HEK293 (cell line): ENCODE results near the gene UPK1A.

Experiments
- HOXA7 ChIP-seq: sonication (generic); formaldehyde crosslinking; IDR thresholded peaks from 2 replicates; pipeline ENCODE4 v1.8.1; 2022; ENCODE audit warnings: missing genetic modification reagents, borderline replicate concordance
- IKZF3 ChIP-seq: fragments of 450-650 bp; IDR thresholded peaks from 2 replicates; pipeline ENCODE4 v1.5.0; 2018; ENCODE audit warnings: missing biosample characterization, mild to moderate bottlenecking, missing genetic modification characterization, moderate library complexity
- KLF10 ChIP-seq: fragments of 450-650 bp; IDR thresholded peaks from 2 replicates; pipeline ENCODE4 v1.5.1; 2018; ENCODE audit warnings: missing biosample characterization, mild to moderate bottlenecking, missing genetic modification characterization
- REPIN1 ChIP-seq: fragments of 450-650 bp; formaldehyde crosslinking; IDR thresholded peaks from 2 replicates; pipeline ENCODE4 v1.5.1; 2017; ENCODE audit warnings: missing biosample characterization, missing genetic modification characterization, low read depth
- SALL2 ChIP-seq: fragments of 450-650 bp; formaldehyde crosslinking; IDR thresholded peaks from 2 replicates; pipeline ENCODE4 v1.5.0; 2017; ENCODE audit warnings: missing biosample characterization, mild to moderate bottlenecking, missing genetic modification characterization, borderline replicate concordance
- SP2 ChIP-seq: fragments of 450-650 bp; formaldehyde crosslinking; IDR thresholded peaks from 2 replicates; pipeline ENCODE4 v1.5.1; 2016; ENCODE audit warnings: missing biosample characterization, missing genetic modification characterization
- ZFP69B ChIP-seq: fragments of 450-650 bp; formaldehyde crosslinking; IDR thresholded peaks from 2 replicates; pipeline ENCODE4 v1.5.1; 2016; ENCODE audit warnings: missing biosample characterization, missing genetic modification characterization
- ZNF114 ChIP-seq: fragments of 450-650 bp; formaldehyde crosslinking; IDR thresholded peaks from 2 replicates; pipeline ENCODE4 v1.5.0; 2017; ENCODE audit warnings: missing biosample characterization, missing genetic modification characterization
- ZNF138 ChIP-seq: fragments of 450-650 bp; formaldehyde crosslinking; IDR thresholded peaks from 2 replicates; pipeline ENCODE4 v1.5.1; 2016; ENCODE audit warnings: missing biosample characterization, missing genetic modification characterization, borderline replicate concordance
- ZNF221 ChIP-seq: fragments of 450-650 bp; formaldehyde crosslinking; IDR thresholded peaks from 2 replicates; pipeline ENCODE4 v1.5.1; 2017; ENCODE audit warnings: missing biosample characterization, missing genetic modification characterization, borderline replicate concordance
- ZNF239 ChIP-seq: fragments of 450-650 bp; formaldehyde crosslinking; IDR thresholded peaks from 2 replicates; pipeline ENCODE4 v1.5.1; 2016; ENCODE audit warnings: missing biosample characterization, missing genetic modification characterization
- ZNF324 ChIP-seq: fragments of 450-650 bp; formaldehyde crosslinking; IDR thresholded peaks from 2 replicates; pipeline ENCODE4 v1.5.1; 2016; ENCODE audit warnings: missing biosample characterization, missing genetic modification characterization
- ZNF404 ChIP-seq: fragments of 450-650 bp; formaldehyde crosslinking; IDR thresholded peaks from 2 replicates; pipeline ENCODE4 v1.5.1; 2017; ENCODE audit warnings: missing biosample characterization, missing genetic modification characterization
- ZNF473 ChIP-seq: fragments of 450-650 bp; formaldehyde crosslinking; IDR thresholded peaks from 2 replicates; pipeline ENCODE4 v1.5.1; 2017; ENCODE audit warnings: missing biosample characterization, missing genetic modification characterization
- ZNF549 ChIP-seq: fragments of 450-650 bp; IDR thresholded peaks from 2 replicates; pipeline ENCODE4 v1.5.1; 2018; ENCODE audit warnings: missing biosample characterization, missing genetic modification characterization, mild to moderate bottlenecking, inconsistent platforms, moderate library complexity
- ZNF560 ChIP-seq: fragments of 450-650 bp; formaldehyde crosslinking; IDR thresholded peaks from 2 replicates; pipeline ENCODE4 v1.5.1; 2017; ENCODE audit warnings: missing biosample characterization, missing genetic modification characterization, borderline replicate concordance
- ZNF623 ChIP-seq: fragments of 450-650 bp; formaldehyde crosslinking; IDR thresholded peaks from 2 replicates; pipeline ENCODE4 v1.5.1; 2016; ENCODE audit warnings: missing biosample characterization, missing genetic modification characterization
- ZNF776 ChIP-seq: fragments of 450-650 bp; formaldehyde crosslinking; IDR thresholded peaks from 2 replicates; pipeline ENCODE4 v1.5.0; 2017; ENCODE audit warnings: missing biosample characterization, missing genetic modification characterization, borderline replicate concordance
- ZNF792 ChIP-seq: fragments of 450-650 bp; formaldehyde crosslinking; IDR thresholded peaks from 2 replicates; pipeline ENCODE4 v1.5.1; 2016; ENCODE audit warnings: missing biosample characterization, missing genetic modification characterization
- ZXDB ChIP-seq: fragments of 450-650 bp; formaldehyde crosslinking; IDR thresholded peaks from 2 replicates; pipeline ENCODE4 v1.5.1; 2016; ENCODE audit warnings: missing biosample characterization, missing genetic modification characterization
- TF ChIP-seq, protein P1 (sequence below): fragments of 450-650 bp; formaldehyde crosslinking; IDR thresholded peaks from 2 replicates; pipeline ENCODE4 v1.5.1; 2016; ENCODE audit warnings: missing biosample characterization, missing genetic modification characterization
- TF ChIP-seq, protein P2 (sequence below): fragments of 450-650 bp; formaldehyde crosslinking; IDR thresholded peaks from 2 replicates; pipeline ENCODE4 v1.5.1; 2016; ENCODE audit warnings: missing biosample characterization, missing genetic modification characterization, borderline replicate concordance
- TF ChIP-seq, protein P3 (sequence below): fragments of 450-650 bp; formaldehyde crosslinking; IDR thresholded peaks from 2 replicates; pipeline ENCODE4 v1.5.1; 2017; ENCODE audit warnings: missing biosample characterization, missing genetic modification characterization
- TF ChIP-seq, protein P4 (sequence below): fragments of 450-650 bp; formaldehyde crosslinking; IDR thresholded peaks from 2 replicates; pipeline ENCODE4 v1.5.1; 2016; ENCODE audit warnings: missing biosample characterization, missing genetic modification characterization
- TF ChIP-seq, protein P5 (sequence below): fragments of 450-650 bp; formaldehyde crosslinking; IDR thresholded peaks from 2 replicates; pipeline ENCODE4 v1.5.1; 2016; ENCODE audit warnings: missing biosample characterization, missing genetic modification characterization

Gene UPK1A

DNA sequence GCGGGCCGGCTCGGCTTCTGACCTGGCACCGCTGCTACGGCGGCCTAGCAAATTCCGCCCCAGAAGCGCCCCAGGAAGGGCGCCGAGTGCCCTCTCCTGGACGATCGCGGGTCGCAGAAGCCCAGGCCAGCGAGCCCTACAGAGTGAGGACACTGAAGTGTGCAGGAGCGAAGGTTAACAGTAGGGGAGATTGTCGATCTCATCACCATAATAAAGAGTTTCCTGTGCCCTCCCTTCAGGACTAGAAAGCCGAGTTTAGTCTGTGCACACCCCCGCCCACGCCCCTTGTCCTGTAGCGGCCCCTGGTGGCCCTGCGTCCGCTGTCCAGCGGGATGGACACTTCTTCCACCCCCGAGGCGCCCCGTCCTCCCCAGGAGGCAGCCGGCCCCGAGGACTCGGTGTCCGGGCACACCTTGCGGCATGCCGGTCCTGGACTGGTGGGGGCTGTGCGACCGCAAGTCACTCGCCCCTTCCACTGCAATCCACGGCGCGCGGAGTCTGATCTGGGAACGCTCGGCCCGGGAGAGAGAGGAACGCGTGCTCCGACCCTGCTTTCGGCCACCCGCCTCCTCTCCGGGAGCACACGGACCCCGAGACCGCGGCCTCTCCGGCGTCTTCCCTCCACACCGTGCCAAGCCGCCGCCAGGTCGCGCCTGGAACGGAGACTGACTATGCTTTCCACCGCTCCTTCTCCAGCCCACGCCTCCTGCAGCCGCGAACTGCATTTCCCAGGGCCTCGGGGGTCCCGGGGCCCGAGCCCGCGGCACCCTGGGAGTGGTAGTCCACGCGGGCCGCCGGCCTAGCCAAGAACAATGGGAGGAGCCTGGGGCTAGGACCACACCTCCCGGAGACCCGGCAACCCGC lies 50.7 kb downstream of the UPK1A start (continued):
- no peak for TF ChIP-seq ZNF404 (tag by site-specific recombination)
- TF ChIP-seq SP2 (tag by site-specific recombination): peak; percentile 72
- no peak for TF ChIP-seq ZNF114 (tag by site-specific recombination)
- no peak for TF ChIP-seq ZNF549 (tag by site-specific recombination)
- TF ChIP-seq, protein P1, sequence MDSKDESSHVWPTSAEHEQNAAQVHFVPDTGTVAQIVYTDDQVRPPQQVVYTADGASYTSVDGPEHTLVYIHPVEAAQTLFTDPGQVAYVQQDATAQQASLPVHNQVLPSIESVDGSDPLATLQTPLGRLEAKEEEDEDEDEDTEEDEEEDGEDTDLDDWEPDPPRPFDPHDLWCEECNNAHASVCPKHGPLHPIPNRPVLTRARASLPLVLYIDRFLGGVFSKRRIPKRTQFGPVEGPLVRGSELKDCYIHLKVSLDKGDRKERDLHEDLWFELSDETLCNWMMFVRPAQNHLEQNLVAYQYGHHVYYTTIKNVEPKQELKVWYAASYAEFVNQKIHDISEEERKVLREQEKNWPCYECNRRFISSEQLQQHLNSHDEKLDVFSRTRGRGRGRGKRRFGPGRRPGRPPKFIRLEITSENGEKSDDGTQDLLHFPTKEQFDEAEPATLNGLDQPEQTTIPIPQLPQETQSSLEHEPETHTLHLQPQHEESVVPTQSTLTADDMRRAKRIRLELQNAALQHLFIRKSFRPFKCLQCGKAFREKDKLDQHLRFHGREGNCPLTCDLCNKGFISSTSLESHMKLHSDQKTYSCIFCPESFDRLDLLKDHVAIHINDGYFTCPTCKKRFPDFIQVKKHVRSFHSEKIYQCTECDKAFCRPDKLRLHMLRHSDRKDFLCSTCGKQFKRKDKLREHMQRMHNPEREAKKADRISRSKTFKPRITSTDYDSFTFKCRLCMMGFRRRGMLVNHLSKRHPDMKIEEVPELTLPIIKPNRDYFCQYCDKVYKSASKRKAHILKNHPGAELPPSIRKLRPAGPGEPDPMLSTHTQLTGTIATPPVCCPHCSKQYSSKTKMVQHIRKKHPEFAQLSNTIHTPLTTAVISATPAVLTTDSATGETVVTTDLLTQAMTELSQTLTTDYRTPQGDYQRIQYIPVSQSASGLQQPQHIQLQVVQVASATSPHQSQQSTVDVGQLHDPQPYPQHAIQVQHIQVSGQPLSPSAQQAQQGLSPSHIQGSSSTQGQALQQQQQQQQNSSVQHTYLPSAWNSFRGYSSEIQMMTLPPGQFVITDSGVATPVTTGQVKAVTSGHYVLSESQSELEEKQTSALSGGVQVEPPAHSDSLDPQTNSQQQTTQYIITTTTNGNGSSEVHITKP: peak; percentile 96
- TF ChIP-seq ZNF560 (tag by site-specific recombination): no peak
- TF ChIP-seq HOXA7 (CRISPR knock-in tag): no peak
- peak; percentile 86 for TF ChIP-seq ZNF792 (tag by site-specific recombination)
- TF ChIP-seq, protein P2, sequence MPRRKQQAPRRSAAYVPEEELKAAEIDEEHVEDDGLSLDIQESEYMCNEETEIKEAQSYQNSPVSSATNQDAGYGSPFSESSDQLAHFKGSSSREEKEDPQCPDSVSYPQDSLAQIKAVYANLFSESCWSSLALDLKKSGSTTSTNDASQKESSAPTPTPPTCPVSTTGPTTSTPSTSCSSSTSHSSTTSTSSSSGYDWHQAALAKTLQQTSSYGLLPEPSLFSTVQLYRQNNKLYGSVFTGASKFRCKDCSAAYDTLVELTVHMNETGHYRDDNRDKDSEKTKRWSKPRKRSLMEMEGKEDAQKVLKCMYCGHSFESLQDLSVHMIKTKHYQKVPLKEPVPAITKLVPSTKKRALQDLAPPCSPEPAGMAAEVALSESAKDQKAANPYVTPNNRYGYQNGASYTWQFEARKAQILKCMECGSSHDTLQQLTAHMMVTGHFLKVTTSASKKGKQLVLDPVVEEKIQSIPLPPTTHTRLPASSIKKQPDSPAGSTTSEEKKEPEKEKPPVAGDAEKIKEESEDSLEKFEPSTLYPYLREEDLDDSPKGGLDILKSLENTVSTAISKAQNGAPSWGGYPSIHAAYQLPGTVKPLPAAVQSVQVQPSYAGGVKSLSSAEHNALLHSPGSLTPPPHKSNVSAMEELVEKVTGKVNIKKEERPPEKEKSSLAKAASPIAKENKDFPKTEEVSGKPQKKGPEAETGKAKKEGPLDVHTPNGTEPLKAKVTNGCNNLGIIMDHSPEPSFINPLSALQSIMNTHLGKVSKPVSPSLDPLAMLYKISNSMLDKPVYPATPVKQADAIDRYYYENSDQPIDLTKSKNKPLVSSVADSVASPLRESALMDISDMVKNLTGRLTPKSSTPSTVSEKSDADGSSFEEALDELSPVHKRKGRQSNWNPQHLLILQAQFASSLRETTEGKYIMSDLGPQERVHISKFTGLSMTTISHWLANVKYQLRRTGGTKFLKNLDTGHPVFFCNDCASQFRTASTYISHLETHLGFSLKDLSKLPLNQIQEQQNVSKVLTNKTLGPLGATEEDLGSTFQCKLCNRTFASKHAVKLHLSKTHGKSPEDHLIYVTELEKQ (tag by site-specific recombination): peak; percentile 55; the same call in 1 of the 2 replicates
- 0 out of 2 replicates have a peak, but pooled peaks have one; percentile 70 for TF ChIP-seq ZNF221
- TF ChIP-seq, protein P3, sequence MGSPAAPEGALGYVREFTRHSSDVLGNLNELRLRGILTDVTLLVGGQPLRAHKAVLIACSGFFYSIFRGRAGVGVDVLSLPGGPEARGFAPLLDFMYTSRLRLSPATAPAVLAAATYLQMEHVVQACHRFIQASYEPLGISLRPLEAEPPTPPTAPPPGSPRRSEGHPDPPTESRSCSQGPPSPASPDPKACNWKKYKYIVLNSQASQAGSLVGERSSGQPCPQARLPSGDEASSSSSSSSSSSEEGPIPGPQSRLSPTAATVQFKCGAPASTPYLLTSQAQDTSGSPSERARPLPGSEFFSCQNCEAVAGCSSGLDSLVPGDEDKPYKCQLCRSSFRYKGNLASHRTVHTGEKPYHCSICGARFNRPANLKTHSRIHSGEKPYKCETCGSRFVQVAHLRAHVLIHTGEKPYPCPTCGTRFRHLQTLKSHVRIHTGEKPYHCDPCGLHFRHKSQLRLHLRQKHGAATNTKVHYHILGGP: no peak
- TF ChIP-seq ZNF473 (tag by site-specific recombination): no peak
- TF ChIP-seq ZFP69B (tag by site-specific recombination): peak; percentile 75
- TF ChIP-seq ZXDB: peak; percentile 99
- TF ChIP-seq REPIN1 (tag by site-specific recombination): peak; percentile 96; the same call in 1 of the 2 replicates
- TF ChIP-seq ZNF324 (tag by site-specific recombination): 0 out of 2 replicates have a peak, but pooled peaks have one; percentile 90
- TF ChIP-seq SALL2: no peak
- peak; percentile 72 for TF ChIP-seq IKZF3
- TF ChIP-seq ZNF623 (tag by site-specific recombination): 0 out of 2 replicates have a peak, but pooled peaks have one; percentile 25
- TF ChIP-seq ZNF776: no peak
- no peak for TF ChIP-seq ZNF138 (tag by site-specific recombination)
- peak; percentile 90 for TF ChIP-seq KLF10 (tag by site-specific recombination)
- TF ChIP-seq, protein P4, sequence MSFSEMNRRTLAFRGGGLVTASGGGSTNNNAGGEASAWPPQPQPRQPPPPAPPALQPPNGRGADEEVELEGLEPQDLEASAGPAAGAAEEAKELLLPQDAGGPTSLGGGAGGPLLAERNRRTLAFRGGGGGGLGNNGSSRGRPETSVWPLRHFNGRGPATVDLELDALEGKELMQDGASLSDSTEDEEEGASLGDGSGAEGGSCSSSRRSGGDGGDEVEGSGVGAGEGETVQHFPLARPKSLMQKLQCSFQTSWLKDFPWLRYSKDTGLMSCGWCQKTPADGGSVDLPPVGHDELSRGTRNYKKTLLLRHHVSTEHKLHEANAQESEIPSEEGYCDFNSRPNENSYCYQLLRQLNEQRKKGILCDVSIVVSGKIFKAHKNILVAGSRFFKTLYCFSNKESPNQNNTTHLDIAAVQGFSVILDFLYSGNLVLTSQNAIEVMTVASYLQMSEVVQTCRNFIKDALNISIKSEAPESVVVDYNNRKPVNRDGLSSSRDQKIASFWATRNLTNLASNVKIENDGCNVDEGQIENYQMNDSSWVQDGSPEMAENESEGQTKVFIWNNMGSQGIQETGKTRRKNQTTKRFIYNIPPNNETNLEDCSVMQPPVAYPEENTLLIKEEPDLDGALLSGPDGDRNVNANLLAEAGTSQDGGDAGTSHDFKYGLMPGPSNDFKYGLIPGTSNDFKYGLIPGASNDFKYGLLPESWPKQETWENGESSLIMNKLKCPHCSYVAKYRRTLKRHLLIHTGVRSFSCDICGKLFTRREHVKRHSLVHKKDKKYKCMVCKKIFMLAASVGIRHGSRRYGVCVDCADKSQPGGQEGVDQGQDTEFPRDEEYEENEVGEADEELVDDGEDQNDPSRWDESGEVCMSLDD (tag by site-specific recombination): peak; percentile 98
- TF ChIP-seq ZNF239: peak; percentile 68; the same call in 1 of the 2 replicates
- TF ChIP-seq, protein P5, sequence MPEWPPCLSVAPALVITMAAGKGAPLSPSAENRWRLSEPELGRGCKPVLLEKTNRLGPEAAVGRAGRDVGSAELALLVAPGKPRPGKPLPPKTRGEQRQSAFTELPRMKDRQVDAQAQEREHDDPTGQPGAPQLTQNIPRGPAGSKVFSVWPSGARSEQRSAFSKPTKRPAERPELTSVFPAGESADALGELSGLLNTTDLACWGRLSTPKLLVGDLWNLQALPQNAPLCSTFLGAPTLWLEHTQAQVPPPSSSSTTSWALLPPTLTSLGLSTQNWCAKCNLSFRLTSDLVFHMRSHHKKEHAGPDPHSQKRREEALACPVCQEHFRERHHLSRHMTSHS (tag by site-specific recombination): peak; percentile 40; the same call in 1 of the 2 replicates
